K562 (cell line): ENCODE measurements around the gene TMEM39B. TPM values are rescaled to one million over a fixed set of nuclear protein-coding genes. Genes with fewer than 3 reads are reported as not detected.

Experiments
- ATAC-seq: fragments of 200-7000 bp; cut with Tn5 transposase; 3 replicates; pipeline ENCODE4 v1.9.1; 2020; ENCODE audit warnings: moderate library complexity
- BruUV-seq: library from RNA; stranded (reverse); fragments of 400-500 nt; replicated peaks from 2 replicates; lab custom pipeline; 2021; lab: Mats Ljungman, UMichigan
- CTCF ChIA-PET: fragments of 300-600 bp; formaldehyde crosslinking; extraction: SDS; loops from one replicate; lab custom pipeline; 2021; ENCODE audit warnings: low intra/inter-chr PET ratio; lab: Yijun Ruan, JAX
- POLR2A ChIA-PET: fragments of 300-600, 350-650 bp; sonication (Branson Sonifier 250); formaldehyde crosslinking; extraction: SDS; loops from one replicate; lab custom pipeline; 2021; ENCODE audit warnings: antibody characterized with exemption, inconsistent platforms; lab: Yijun Ruan, JAX
- DNase-seq, 4 experiments: peaks; one replicate each; pipeline versions ENCODE4 v3.0.0 to v3.0.0-alpha.2; 2011 to 2018; ENCODE audit warnings: low spot score in 3 of 4, mixed read lengths in 3 of 4; ENCODE audit errors: extremely low read depth in 1 of 4
- FAIRE-seq: peaks from 2 replicates; lab custom pipeline; 2011; peaks lifted over from hg19 to GRCh38; lab: Jason Lieb, UNC
- H2AFZ ChIP-seq: 2 replicates; pipeline ENCODE4 v1.6.0; 2011; ENCODE audit warnings: low read depth, low read length, control low read depth, inconsistent platforms
- H3K27ac ChIP-seq: fragments of 200-600 bp; 3 replicates; pipeline ENCODE4 v1.8.0; 2011; ENCODE audit warnings: low read depth, mild to moderate bottlenecking, control low read depth, inconsistent platforms, low read length, moderate library complexity, mixed read lengths; ENCODE audit errors: extremely low read depth
- H3K27me3 ChIP-seq, 2 experiments: fragments of 300-600 bp in 1 of 2; 2 replicates in 1 of 2; 3 replicates in 1 of 2; pipeline versions ENCODE4 v1.6.0 to v1.8.0; 2011; ENCODE audit warnings: inconsistent platforms in 2 of 2, low read length in 2 of 2, mild to moderate bottlenecking in 1 of 2, mixed read lengths in 1 of 2, moderate library complexity in 1 of 2; ENCODE audit not compliant: control insufficient read depth in 2 of 2, insufficient read depth in 2 of 2
- H3K36me3 ChIP-seq: fragments of 300-600 bp; 3 replicates; pipeline ENCODE4 v1.8.0; 2011; ENCODE audit warnings: mild to moderate bottlenecking, low read length, inconsistent platforms; ENCODE audit not compliant: control insufficient read depth, insufficient read depth
- H3K4me1 ChIP-seq, 2 experiments: fragments of 200-600 bp in 1 of 2; replicated peaks in 1 of 2; 2 replicates in 1 of 2; 3 replicates in 1 of 2; pipeline versions ENCODE4 v1.5.1 to v1.8.0; 2011; ENCODE audit warnings: inconsistent platforms in 2 of 2, low read length in 2 of 2, mild to moderate bottlenecking in 1 of 2, mixed read lengths in 1 of 2, moderate library complexity in 1 of 2; ENCODE audit not compliant: control insufficient read depth in 2 of 2, insufficient read depth in 2 of 2
- H3K4me2 ChIP-seq: 2 replicates; pipeline ENCODE4 v1.6.1; 2011; ENCODE audit warnings: low read length, control low read depth, inconsistent platforms, mixed read lengths; ENCODE audit not compliant: insufficient read depth
- H3K4me3 ChIP-seq: fragments of 200-600 bp; sonication (generic), shearing (Covaris generic); 2 replicates; pipeline ENCODE4 v1.5.1; 2016; ENCODE audit warnings: control low read depth, inconsistent platforms
- H3K79me2 ChIP-seq: fragments of 200-600 bp; 3 replicates; pipeline ENCODE4 v1.8.0; 2011; ENCODE audit warnings: low read length, inconsistent platforms; ENCODE audit not compliant: control insufficient read depth, insufficient read depth
- H3K9ac ChIP-seq, 2 experiments: 2 replicates each; pipeline versions ENCODE4 v1.6.0 to v1.6.1; 2011; ENCODE audit warnings: low read depth in 2 of 2, low read length in 2 of 2, control low read depth in 1 of 2, inconsistent platforms in 1 of 2, mild to moderate bottlenecking in 1 of 2, mixed read lengths in 1 of 2; ENCODE audit not compliant: insufficient read depth in 1 of 2
- H3K9me1 ChIP-seq: one replicate; pipeline ENCODE4 v1.6.0; 2011; ENCODE audit warnings: inconsistent platforms, mild to moderate bottlenecking, low read length, moderate library complexity; ENCODE audit not compliant: control insufficient read depth, insufficient read depth
- H3K9me3 ChIP-seq: replicated peaks from 2 replicates; pipeline ENCODE4 v1.5.1; 2011; ENCODE audit warnings: low read depth, low read length, inconsistent platforms; ENCODE audit not compliant: control insufficient read depth, insufficient read depth
- H4K20me1 ChIP-seq: replicated peaks from 2 replicates; pipeline ENCODE4 v1.6.1; 2011; ENCODE audit warnings: low read length, inconsistent platforms, mixed read lengths; ENCODE audit not compliant: control insufficient read depth, insufficient read depth
- E2F3 ChIP-seq: fragments of 250-450 bp; sonication (Bioruptor Pico); IDR thresholded peaks from 2 replicates; pipeline ENCODE4 v1.4.0; 2020; ENCODE audit warnings: mild to moderate bottlenecking
- KDM1A ChIP-seq, 2 experiments: fragments of 450-650 bp; IDR thresholded peaks; 2 replicates each; pipeline ENCODE4 v1.6.1; 2016; ENCODE audit warnings: mild to moderate bottlenecking in 2 of 2
- KDM4B ChIP-seq, 2 experiments: fragments of 450-650 bp in 1 of 2; sonication (generic) in 1 of 2; IDR thresholded peaks; 2 replicates each; pipeline ENCODE4 v1.6.1; 2016 to 2017; ENCODE audit warnings: borderline replicate concordance in 2 of 2, antibody characterized with exemption in 1 of 2, low read depth in 1 of 2, mild to moderate bottlenecking in 1 of 2
- MCM2 ChIP-seq: fragments of 450-650 bp; IDR thresholded peaks from 2 replicates; pipeline ENCODE4 v1.6.1; 2017; ENCODE audit warnings: low read depth, mild to moderate bottlenecking
- MCM5 ChIP-seq: fragments of 450-650 bp; IDR thresholded peaks from 2 replicates; pipeline ENCODE4 v1.6.1; 2016; ENCODE audit warnings: low read depth
- POLR2B ChIP-seq: fragments of 450-650 bp; IDR thresholded peaks from 2 replicates; pipeline ENCODE4 v1.6.1; 2018; ENCODE audit warnings: low read depth; ENCODE audit not compliant: partially characterized antibody
- XRCC3 ChIP-seq: fragments of 450-650 bp; IDR thresholded peaks from 2 replicates; pipeline ENCODE4 v1.6.1; 2017; ENCODE audit warnings: mild to moderate bottlenecking, moderate library complexity
- ZBTB12 ChIP-seq: fragments of 250-450 bp; sonication (Bioruptor Pico); IDR thresholded peaks from 2 replicates; pipeline ENCODE4 v1.4.0; 2020
- ZFP1 ChIP-seq: fragments of 450-650 bp; formaldehyde crosslinking; IDR thresholded peaks from 2 replicates; pipeline ENCODE4 v1.4.0; 2020; ENCODE audit warnings: mild to moderate bottlenecking, mixed read lengths
- ZNF644 ChIP-seq: fragments of 200-800 bp; sonication (Bioruptor generic); IDR thresholded peaks from 2 replicates; pipeline ENCODE4 v1.6.1; 2016; ENCODE audit warnings: low read depth, missing genetic modification characterization, missing compliant biosample characterization
- ZNF766 ChIP-seq: fragments of 200-800 bp; sonication (Bioruptor generic); conservative IDR thresholded peaks from 2 replicates; pipeline ENCODE4 v1.6.1; 2016; ENCODE audit warnings: missing genetic modification characterization, missing compliant biosample characterization
- ZZZ3 ChIP-seq: fragments of 450-650 bp; IDR thresholded peaks from 2 replicates; pipeline ENCODE4 v1.6.1; 2016; ENCODE audit warnings: antibody characterized with exemption, mild to moderate bottlenecking, moderate library complexity
- WGBS: fragments of 100-300 bp; shearing (Covaris generic); methylation state at CpG from one replicate; pipeline ENCODE4 v1.1.6; 2016; ENCODE audit warnings: low coverage, mixed read lengths; ENCODE audit not compliant: insufficient coverage; ENCODE audit errors: missing lambda C conversion rate; 5-methylcytosine and 5-hydroxymethylcytosine counted together
- in situ Hi-C: fragments of 300-500 bp; cut with MboI; formaldehyde crosslinking; loops from 4 replicates; pipeline ENCODE4 v1.15.0; 2018; ENCODE audit warnings: inconsistent platforms, mixed read lengths
- intact Hi-C: fragments of 100-400 bp; cut with micrococcal nuclease; formaldehyde crosslinking; loops from 2 replicates; pipeline ENCODE4 v1.14.2; 2022
- polyA plus RNA-seq, 8 experiments: library from polyadenylated mRNA; depleted of rRNA in 4 of 8; stranded (reverse) in 5 of 8; unstranded in 3 of 8; fragments of >200 nt; fragmentation: Nextera tagmentation in 2 of 8; fragmentation: Illumina TruSeq in 1 of 8; extraction: Ambion mirVana in 2 of 8; extraction: Trizol in 1 of 8; gene quantifications; 2 replicates each; pipeline versions ENCODE4 v1.2.1 to v1.2.3, GENCODE V29; 2011 to 2014; ENCODE audit warnings: inconsistent platforms in 1 of 8, missing spikeins in 1 of 8
- total RNA-seq, 7 experiments: library from RNA; depleted of rRNA in 6 of 7; stranded (reverse); fragments of >200 nt in 6 of 7; fragmentation: Illumina TruSeq in 2 of 7; extraction: Trizol in 2 of 7; gene quantifications; 2 replicates each; pipeline versions ENCODE4 v1.2.1 to v1.2.3, GENCODE V29; 2011 to 2021; ENCODE audit warnings: low replicate concordance in 1 of 7
- TF ChIP-seq, protein P1 (sequence below): fragments of 250-450 bp; sonication (Bioruptor Pico); IDR thresholded peaks from 2 replicates; pipeline ENCODE4 v1.9.0; 2021; ENCODE audit warnings: mild to moderate bottlenecking
- TF ChIP-seq, protein P2 (sequence below), 2 experiments: fragments of 450-650 bp; conservative IDR thresholded peaks; 2 replicates each; pipeline ENCODE4 v1.6.1; 2017; ENCODE audit warnings: mild to moderate bottlenecking in 2 of 2, moderate library complexity in 2 of 2
- TF ChIP-seq, protein P3 (sequence below), 3 experiments: IDR thresholded peaks in 2 of 3; conservative IDR thresholded peaks in 1 of 3; 2 replicates each; pipeline ENCODE4 v1.5.1; 2011 to 2012; ENCODE audit warnings: low read length in 3 of 3, mild to moderate bottlenecking in 3 of 3, control low read depth in 2 of 3, improper control_type of control experiment in 1 of 3, inconsistent platforms in 1 of 3, low read depth in 1 of 3, mixed read lengths in 1 of 3, moderate library complexity in 1 of 3; ENCODE audit not compliant: insufficient read depth in 2 of 3
- TF ChIP-seq, protein P4 (sequence below): fragments of 450-650 bp; IDR thresholded peaks from one replicate; pipeline ENCODE4 v1.6.1; 2018; ENCODE audit warnings: mild to moderate bottlenecking, moderate library complexity; ENCODE audit not compliant: partially characterized antibody

TMEM39B gene
- total and polyA plus RNA-seq, 9 of the 15 experiments (the other 6 are each of a cell fraction or from before 2014, with no cell fraction given): 0.92 to 28.5 (median 9.7) TPM

DNA sequence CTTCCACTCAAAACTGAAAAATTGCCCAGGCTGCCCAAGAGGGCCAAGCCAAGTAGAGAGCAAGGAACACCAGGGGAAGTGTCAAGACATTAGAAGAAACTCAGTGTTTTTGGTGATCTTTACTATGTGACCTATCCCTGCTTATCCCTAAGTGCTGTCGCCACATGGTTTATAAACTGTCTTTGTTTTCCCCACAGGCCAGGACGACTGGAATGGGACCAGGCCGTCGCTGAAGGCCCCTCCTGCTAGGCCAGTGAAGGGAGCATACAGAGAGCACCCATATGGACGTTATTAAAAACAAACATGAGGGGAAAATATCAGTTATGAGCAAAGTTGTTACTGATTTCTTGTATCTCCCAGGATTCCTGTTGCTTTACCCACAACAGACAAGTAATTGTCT, 30.4 kb upstream of the TMEM39B start (continued):
- TF ChIP-seq MCM2 (no peak), KDM4B (IDR thresholded peaks at IDR 0.05; ENCODE audit: borderline replicate concordance in 2 of 2, low read depth in 1 of 2) (no peak), MCM5 (no peak), ZNF644 (tag) (no peak), KDM1A (IDR thresholded peaks at IDR 0.05) (no peak), E2F3 (CRISPR knock-in tag) (no peak), ZNF766 (CRISPR knock-in tag) (no peak), ZFP1 (no peak), ZZZ3 (no peak)
- TF ChIP-seq, protein P1, sequence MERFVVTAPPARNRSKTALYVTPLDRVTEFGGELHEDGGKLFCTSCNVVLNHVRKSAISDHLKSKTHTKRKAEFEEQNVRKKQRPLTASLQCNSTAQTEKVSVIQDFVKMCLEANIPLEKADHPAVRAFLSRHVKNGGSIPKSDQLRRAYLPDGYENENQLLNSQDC (CRISPR knock-in tag): no peak

DNA sequence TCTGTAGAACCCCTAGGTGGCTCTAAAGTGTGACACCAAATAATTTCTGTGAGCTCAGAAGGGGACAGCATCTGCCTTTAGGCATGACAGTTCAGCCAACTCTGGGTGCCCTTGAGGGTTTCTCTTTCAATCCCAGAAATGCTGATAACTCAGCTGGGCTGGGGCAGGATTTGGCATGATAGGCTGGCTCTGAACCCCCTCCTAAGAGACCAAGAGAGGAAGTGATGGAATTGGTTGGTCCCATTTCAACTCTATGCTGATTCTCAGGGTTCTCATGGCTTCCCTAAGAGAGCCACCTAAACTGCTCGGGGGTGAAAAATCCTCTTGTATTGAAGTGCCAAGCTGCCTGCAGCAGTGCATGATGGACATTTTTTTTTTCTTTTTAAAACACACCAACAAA, 28.5 kb upstream of the TMEM39B start:
- BruUV-seq: no TSS peak
- no peak overlapping the region for H3K9ac ChIP-seq
- H3K4me1 ChIP-seq: no peaks in the 10 kb centered on the region
- intact Hi-C loops: no loop called here
- DNase-seq (no peak), ATAC-seq (no peak), FAIRE-seq (no peak)
- no peak overlapping the region for H3K27ac ChIP-seq
- POLR2A ChIA-PET: interaction anchor here (0.6 to 2.4 kb wide), 8 partner anchors 8 to 293 kb away, joined by 3 to 28 read pairs (median 7); no protein-coding TSS in a partner anchor
- H2AFZ ChIP-seq: no peak overlapping the region
- CTCF ChIA-PET: no interaction called here
- no peaks in the 10 kb centered on the region for H3K9me3 ChIP-seq
- no peak overlapping the region for H3K4me2 ChIP-seq
- 86% methylated on average over 1 of the region's 1 CpG for WGBS
- H3K4me3 ChIP-seq: no peak overlapping the region
- in situ Hi-C loops: no loop called here
- H3K27me3 ChIP-seq: no peaks in the 10 kb centered on the region
- peaks cover 3% of the 10 kb centered on the region; the same call in 2 of the 3 replicates for H3K79me2 ChIP-seq
- H3K36me3 ChIP-seq: peaks cover 53% of the 10 kb centered on the region; the same call in 2 of the 3 replicates
- H4K20me1 ChIP-seq: no peaks in the 10 kb centered on the region
- H3K9me1 ChIP-seq: no peaks in the 10 kb centered on the region
- TF ChIP-seq, protein P2, sequence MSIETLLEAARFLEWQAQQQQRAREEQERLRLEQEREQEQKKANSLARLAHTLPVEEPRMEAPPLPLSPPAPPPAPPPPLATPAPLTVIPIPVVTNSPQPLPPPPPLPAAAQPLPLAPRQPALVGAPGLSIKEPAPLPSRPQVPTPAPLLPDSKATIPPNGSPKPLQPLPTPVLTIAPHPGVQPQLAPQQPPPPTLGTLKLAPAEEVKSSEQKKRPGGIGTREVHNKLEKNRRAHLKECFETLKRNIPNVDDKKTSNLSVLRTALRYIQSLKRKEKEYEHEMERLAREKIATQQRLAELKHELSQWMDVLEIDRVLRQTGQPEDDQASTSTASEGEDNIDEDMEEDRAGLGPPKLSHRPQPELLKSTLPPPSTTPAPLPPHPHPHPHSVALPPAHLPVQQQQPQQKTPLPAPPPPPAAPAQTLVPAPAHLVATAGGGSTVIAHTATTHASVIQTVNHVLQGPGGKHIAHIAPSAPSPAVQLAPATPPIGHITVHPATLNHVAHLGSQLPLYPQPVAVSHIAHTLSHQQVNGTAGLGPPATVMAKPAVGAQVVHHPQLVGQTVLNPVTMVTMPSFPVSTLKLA (conservative IDR thresholded peaks at IDR 0.05): no peak
- peak; percentile 60 for TF ChIP-seq POLR2B
- TF ChIP-seq XRCC3: no peak
- TF ChIP-seq ZBTB12: no peak
- TF ChIP-seq, protein P3, sequence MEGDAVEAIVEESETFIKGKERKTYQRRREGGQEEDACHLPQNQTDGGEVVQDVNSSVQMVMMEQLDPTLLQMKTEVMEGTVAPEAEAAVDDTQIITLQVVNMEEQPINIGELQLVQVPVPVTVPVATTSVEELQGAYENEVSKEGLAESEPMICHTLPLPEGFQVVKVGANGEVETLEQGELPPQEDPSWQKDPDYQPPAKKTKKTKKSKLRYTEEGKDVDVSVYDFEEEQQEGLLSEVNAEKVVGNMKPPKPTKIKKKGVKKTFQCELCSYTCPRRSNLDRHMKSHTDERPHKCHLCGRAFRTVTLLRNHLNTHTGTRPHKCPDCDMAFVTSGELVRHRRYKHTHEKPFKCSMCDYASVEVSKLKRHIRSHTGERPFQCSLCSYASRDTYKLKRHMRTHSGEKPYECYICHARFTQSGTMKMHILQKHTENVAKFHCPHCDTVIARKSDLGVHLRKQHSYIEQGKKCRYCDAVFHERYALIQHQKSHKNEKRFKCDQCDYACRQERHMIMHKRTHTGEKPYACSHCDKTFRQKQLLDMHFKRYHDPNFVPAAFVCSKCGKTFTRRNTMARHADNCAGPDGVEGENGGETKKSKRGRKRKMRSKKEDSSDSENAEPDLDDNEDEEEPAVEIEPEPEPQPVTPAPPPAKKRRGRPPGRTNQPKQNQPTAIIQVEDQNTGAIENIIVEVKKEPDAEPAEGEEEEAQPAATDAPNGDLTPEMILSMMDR (IDR thresholded peaks at IDR 0.05 in 2 of 3, conservative IDR thresholded peaks at IDR 0.05 in 1 of 3; ENCODE audit: insufficient read depth in 2 of 3, low read depth in 1 of 3, low read length in 3 of 3): no peak
- TF ChIP-seq, protein P4, sequence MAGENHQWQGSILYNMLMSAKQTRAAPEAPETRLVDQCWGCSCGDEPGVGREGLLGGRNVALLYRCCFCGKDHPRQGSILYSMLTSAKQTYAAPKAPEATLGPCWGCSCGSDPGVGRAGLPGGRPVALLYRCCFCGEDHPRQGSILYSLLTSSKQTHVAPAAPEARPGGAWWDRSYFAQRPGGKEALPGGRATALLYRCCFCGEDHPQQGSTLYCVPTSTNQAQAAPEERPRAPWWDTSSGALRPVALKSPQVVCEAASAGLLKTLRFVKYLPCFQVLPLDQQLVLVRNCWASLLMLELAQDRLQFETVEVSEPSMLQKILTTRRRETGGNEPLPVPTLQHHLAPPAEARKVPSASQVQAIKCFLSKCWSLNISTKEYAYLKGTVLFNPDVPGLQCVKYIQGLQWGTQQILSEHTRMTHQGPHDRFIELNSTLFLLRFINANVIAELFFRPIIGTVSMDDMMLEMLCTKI: no peak
